AG10803 (cell line): ENCODE results near the gene FGFR3.

ENCODE experiments used
- DNase-seq: peaks from one replicate; pipeline ENCODE4 v3.0.0; 2010; ENCODE audit warnings: low read depth
- H3K4me3 ChIP-seq: 2 replicates; pipeline ENCODE4 v1.5.1; 2011; ENCODE audit warnings: mild to moderate bottlenecking, low read length, control low read depth
- CTCF ChIP-seq: conservative IDR thresholded peaks from 2 replicates; pipeline ENCODE4 v1.5.1; 2011; ENCODE audit warnings: mild to moderate bottlenecking, low read length, control low read depth, inconsistent platforms

The FGFR3 gene

GRCh38 chr4:1803523-1804423 is 10.7 kb downstream of the FGFR3 start:
- H3K4me3 ChIP-seq = no peak overlapping the region
- DNase-seq = no peak
- no peak for TF ChIP-seq CTCF

- DNase-seq = no peak
- no peak for TF ChIP-seq CTCF
- H3K4me3 ChIP-seq = no peak overlapping the region
These were observed 11.8 kb downstream of the FGFR3 start for GRCh38 chr4:1804638-1805492.

DNA sequence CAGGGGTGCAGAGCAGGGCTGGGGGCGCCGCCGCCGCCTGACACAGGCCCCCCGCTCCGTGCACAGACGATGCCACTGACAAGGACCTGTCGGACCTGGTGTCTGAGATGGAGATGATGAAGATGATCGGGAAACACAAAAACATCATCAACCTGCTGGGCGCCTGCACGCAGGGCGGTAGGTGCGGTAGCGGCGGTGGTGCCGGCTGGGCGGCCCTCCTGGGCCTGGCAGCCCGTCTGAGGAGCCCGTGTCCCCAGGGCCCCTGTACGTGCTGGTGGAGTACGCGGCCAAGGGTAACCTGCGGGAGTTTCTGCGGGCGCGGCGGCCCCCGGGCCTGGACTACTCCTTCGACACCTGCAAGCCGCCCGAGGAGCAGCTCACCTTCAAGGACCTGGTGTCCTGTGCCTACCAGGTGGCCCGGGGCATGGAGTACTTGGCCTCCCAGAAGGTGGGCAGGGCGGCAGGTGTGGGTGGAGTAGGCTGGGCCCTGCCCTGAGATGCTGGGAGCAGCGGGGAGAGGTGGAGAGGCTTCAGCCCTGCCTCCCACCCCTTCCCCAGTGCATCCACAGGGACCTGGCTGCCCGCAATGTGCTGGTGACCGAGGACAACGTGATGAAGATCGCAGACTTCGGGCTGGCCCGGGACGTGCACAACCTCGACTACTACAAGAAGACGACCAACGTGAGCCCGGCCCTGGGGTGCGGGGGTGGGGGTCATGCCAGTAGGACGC is 12.6 kb downstream of the FGFR3 start:
- H3K4me3 ChIP-seq = no peak overlapping the region
- no peak for TF ChIP-seq CTCF
- DNase-seq = no peak

DNA sequence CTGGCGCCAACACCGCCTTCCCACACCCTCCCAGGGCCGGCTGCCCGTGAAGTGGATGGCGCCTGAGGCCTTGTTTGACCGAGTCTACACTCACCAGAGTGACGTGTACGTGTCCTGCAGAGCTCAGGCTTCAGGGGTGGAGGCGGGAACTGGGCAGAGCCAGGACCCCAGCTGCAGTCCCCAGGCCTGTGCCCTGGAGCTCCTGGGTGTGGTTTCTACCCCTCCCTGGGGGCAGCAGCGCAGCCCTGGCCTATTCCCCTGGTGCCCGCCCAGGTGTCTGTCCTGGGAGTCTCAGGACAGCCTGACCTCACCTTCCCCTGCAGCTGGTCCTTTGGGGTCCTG is 13.1 kb downstream of the FGFR3 start:
- DNase-seq = no peak
- TF ChIP-seq CTCF = no peak
- H3K4me3 ChIP-seq = no peak overlapping the region

DNA sequence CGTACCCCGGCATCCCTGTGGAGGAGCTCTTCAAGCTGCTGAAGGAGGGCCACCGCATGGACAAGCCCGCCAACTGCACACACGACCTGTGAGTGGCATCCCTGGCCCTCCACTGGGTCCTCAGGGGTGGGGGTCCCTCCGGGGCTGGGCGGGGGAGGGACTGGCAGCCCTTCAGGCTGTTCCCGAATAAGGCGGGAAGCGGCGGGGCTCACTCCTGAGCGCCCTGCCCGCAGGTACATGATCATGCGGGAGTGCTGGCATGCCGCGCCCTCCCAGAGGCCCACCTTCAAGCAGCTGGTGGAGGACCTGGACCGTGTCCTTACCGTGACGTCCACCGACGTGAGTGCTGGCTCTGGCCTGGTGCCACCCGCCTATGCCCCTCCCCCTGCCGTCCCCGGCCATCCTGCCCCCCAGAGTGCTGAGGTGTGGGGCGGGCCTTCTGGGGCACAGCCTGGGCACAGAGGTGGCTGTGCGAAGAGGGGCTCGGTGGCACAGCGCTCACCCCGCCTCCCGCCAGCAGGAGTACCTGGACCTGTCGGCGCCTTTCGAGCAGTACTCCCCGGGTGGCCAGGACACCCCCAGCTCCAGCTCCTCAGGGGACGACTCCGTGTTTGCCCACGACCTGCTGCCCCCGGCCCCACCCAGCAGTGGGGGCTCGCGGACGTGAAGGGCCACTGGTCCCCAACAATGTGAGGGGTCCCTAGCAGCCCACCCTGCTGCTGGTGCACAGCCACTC is 13.7 kb downstream of the FGFR3 start:
- no peak overlapping the region for H3K4me3 ChIP-seq
- no peak for TF ChIP-seq CTCF
- DNase-seq = no peak

- H3K4me3 ChIP-seq = no peak overlapping the region
- DNase-seq = no peak
- TF ChIP-seq CTCF = no peak
These were observed 14.3 kb downstream of the FGFR3 start for GRCh38 chr4:1807332-1807777.
